H1 (cell line): ENCODE measurements around the gene PSMC1.

Experiments
- TAF1 ChIP-seq: IDR thresholded peaks from 2 replicates; pipeline ENCODE4 v1.6.1; 2011; ENCODE audit warnings: mild to moderate bottlenecking, low read depth, low read length
- TF ChIP-seq, protein P1 (sequence below), 3 experiments: IDR thresholded peaks; 1 replicate in 2 of 3; 2 replicates in 1 of 3; pipeline versions ENCODE4 v1.5.1 to v1.6.1; 2011; ENCODE audit warnings: low read length in 3 of 3, mild to moderate bottlenecking in 3 of 3, inconsistent platforms in 2 of 3, low read depth in 1 of 3, moderate library complexity in 1 of 3; ENCODE audit not compliant: insufficient read depth in 1 of 3; ENCODE audit errors: control extremely low read depth in 1 of 3

DNA sequence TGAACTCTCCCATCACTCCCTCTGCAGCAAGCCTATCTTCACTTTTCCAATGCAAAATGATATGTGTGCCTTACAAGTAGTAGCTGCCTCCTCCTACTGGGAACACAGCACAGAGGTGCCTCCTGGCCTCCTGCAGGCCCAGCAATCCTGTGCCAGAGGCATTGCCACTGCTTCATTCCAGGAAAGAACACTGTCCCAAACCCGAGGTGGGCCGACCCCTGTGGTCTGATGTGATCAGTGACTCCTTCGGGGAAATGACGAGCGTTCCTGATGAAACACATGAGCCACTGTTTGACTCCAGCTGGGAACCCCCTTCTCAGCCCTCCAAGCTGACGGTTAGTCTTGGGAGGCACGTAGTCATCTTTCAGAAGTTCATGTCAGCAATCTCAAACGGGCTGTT is 19.5 kb downstream of the PSMC1 start:
- no peak for TF ChIP-seq TAF1
- TF ChIP-seq, protein P1, sequence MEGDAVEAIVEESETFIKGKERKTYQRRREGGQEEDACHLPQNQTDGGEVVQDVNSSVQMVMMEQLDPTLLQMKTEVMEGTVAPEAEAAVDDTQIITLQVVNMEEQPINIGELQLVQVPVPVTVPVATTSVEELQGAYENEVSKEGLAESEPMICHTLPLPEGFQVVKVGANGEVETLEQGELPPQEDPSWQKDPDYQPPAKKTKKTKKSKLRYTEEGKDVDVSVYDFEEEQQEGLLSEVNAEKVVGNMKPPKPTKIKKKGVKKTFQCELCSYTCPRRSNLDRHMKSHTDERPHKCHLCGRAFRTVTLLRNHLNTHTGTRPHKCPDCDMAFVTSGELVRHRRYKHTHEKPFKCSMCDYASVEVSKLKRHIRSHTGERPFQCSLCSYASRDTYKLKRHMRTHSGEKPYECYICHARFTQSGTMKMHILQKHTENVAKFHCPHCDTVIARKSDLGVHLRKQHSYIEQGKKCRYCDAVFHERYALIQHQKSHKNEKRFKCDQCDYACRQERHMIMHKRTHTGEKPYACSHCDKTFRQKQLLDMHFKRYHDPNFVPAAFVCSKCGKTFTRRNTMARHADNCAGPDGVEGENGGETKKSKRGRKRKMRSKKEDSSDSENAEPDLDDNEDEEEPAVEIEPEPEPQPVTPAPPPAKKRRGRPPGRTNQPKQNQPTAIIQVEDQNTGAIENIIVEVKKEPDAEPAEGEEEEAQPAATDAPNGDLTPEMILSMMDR (IDR thresholded peaks at IDR 0.05; ENCODE audit: control extremely low read depth in 1 of 3, insufficient read depth in 1 of 3, low read depth in 1 of 3, low read length in 3 of 3): no peak
